CD4-positive, alpha-beta T cell (primary cell): ENCODE data around the gene CLPSL1. TPM values are rescaled to one million over a fixed set of nuclear protein-coding genes. Genes with fewer than 3 reads are reported as not detected.
A peak's percentile ranks its signal among the peaks of the same experiment; 100 is the strongest.

Experiments
- ATAC-seq: fragments of 200-7000 bp; cut with Tn5 transposase; one replicate; pipeline ENCODE4 v1.10.0; 2022; ENCODE audit warnings: mild to moderate bottlenecking; ENCODE audit not compliant: poor library complexity
- CTCF ChIA-PET: fragments of 350-600 bp; sonication (Branson Sonifier 250); formaldehyde crosslinking; loops from one replicate; lab custom pipeline; 2021; ENCODE audit warnings: antibody characterized with exemption, inconsistent platforms; lab: Charles Lee
- POLR2A ChIA-PET: fragments of 350-600 bp; sonication (Branson Sonifier 250); formaldehyde crosslinking; loops from one replicate; lab custom pipeline; 2021; ENCODE audit warnings: antibody characterized with exemption, inconsistent platforms; lab: Charles Lee
- DNase-seq, 14 experiments: peaks; one replicate each; pipeline ENCODE4 v3.0.0-alpha.2; 2013 to 2020; ENCODE audit warnings: mixed read lengths in 2 of 14
- H3K27ac ChIP-seq, 2 donors: one replicate each; pipeline versions ENCODE4 v1.5.1 to v1.7.0; 2013; ENCODE audit warnings: low read length in 2 of 2, low read depth in 1 of 2, mild to moderate bottlenecking in 1 of 2
- H3K27me3 ChIP-seq, 2 experiments: 1 replicate in 1 of 2; 2 replicates in 1 of 2; pipeline versions ENCODE4 v1.6.1 to v1.7.0; 2013; ENCODE audit warnings: low read length in 2 of 2, control low read depth in 1 of 2, mild to moderate bottlenecking in 1 of 2, moderate library complexity in 1 of 2; ENCODE audit not compliant: insufficient read depth in 2 of 2, control insufficient read depth in 1 of 2
- H3K36me3 ChIP-seq: one replicate; pipeline ENCODE4 v1.6.1; 2013; ENCODE audit warnings: low read length, control low read depth; ENCODE audit not compliant: insufficient read depth
- H3K4me1 ChIP-seq: one replicate; pipeline ENCODE4 v1.6.1; 2013; ENCODE audit warnings: low read length, control low read depth; ENCODE audit not compliant: insufficient read depth
- H3K4me3 ChIP-seq: one replicate; pipeline ENCODE4 v1.5.1; 2013; ENCODE audit warnings: mild to moderate bottlenecking, low read length, moderate library complexity
- H3K9me3 ChIP-seq, 2 experiments: 1 replicate in 1 of 2; 2 replicates in 1 of 2; pipeline versions ENCODE4 v1.6.1 to v1.7.0; 2013; ENCODE audit warnings: low read length in 2 of 2, mild to moderate bottlenecking in 2 of 2, control low read depth in 1 of 2, moderate library complexity in 1 of 2; ENCODE audit not compliant: control insufficient read depth in 1 of 2, insufficient read depth in 1 of 2
- H3K27ac Mint-ChIP-seq: one replicate; pipeline ENCODE4 v1.8.0; 2020; ENCODE audit warnings: mixed read lengths
- H3K27me3 Mint-ChIP-seq: one replicate; pipeline ENCODE4 v1.8.0; 2021; ENCODE audit warnings: mixed read lengths
- H3K36me3 Mint-ChIP-seq: one replicate; pipeline ENCODE4 v1.8.0; 2021; ENCODE audit warnings: low read depth, mixed read lengths
- H3K4me1 Mint-ChIP-seq: one replicate; pipeline ENCODE4 v1.8.0; 2021; ENCODE audit warnings: low read depth, mixed read lengths
- H3K4me3 Mint-ChIP-seq: one replicate; pipeline ENCODE4 v1.8.0; 2020; ENCODE audit warnings: mild to moderate bottlenecking, mixed read lengths
- H3K9me3 Mint-ChIP-seq: one replicate; pipeline ENCODE4 v1.8.0; 2020; ENCODE audit warnings: mixed read lengths
- CTCF ChIP-seq: fragments of 200-600 bp; IDR thresholded peaks from one replicate; pipeline ENCODE4 v1.8.0; 2022; ENCODE audit warnings: antibody characterized with exemption, mild to moderate bottlenecking
- intact Hi-C, 2 experiments: fragments of 100-400 bp; cut with DNase I in 1 of 2; cut with micrococcal nuclease in 1 of 2; formaldehyde crosslinking; loops; one replicate each; pipeline versions ENCODE4 v1.15.1 to v1.9.0; 2023 to 2025; cut with DNase I, micrococcal nuclease
- total RNA-seq, 174 experiments: library from RNA in 2 of 174; stranded (reverse) in 2 of 174; gene quantifications; one replicate each; pipeline ENCODE4 v1.2.3 and lab custom pipeline; 2021 to 2026

CLPSL1 gene
- total RNA-seq, 2 experiments from 2014 or later = not detected

GRCh38 chr6:35774116-35774794 lies 6.6 kb upstream of the CLPSL1 start:
- CTCF ChIA-PET = interaction anchor here (0.7 kb wide), 1 partner anchor 183 kb away, joined by 4 read pairs; no protein-coding TSS in a partner anchor
- H3K4me3 ChIP-seq = no peak overlapping the region
- H3K27me3 Mint-ChIP-seq = peaks cover 40% of the 10 kb centered on the region
- H3K9me3 Mint-ChIP-seq = no peaks in the 10 kb centered on the region
- no peaks in the 10 kb centered on the region for H3K9me3 ChIP-seq
- POLR2A ChIA-PET = interaction anchor here (0.5 kb wide), 1 partner anchor 104 kb away, joined by 3 read pairs; no protein-coding TSS in a partner anchor
- H3K4me1 Mint-ChIP-seq = no peaks in the 10 kb centered on the region
- DNase-seq (no peak), ATAC-seq (no peak)
- H3K4me3 Mint-ChIP-seq = no peak overlapping the region
- H3K27ac Mint-ChIP-seq = no peak overlapping the region
- intact Hi-C loops = no loop called here
- no peaks in the 10 kb centered on the region for H3K36me3 Mint-ChIP-seq
- H3K27ac ChIP-seq = no peak overlapping the region
- H3K4me1 ChIP-seq = peaks cover 4% of the 10 kb centered on the region
- no peak for TF ChIP-seq CTCF
- peaks cover 15 to 29% of the 10 kb centered on the region in 2 experiments for H3K27me3 ChIP-seq
- no peaks in the 10 kb centered on the region for H3K36me3 ChIP-seq

GRCh38 chr6:35775031-35775430 lies 5.8 kb upstream of the CLPSL1 start:
- Histone ChIP-seq H3K27ac (no peak overlapping the region), H3K27me3 (peaks cover 15 to 29% of the 10 kb centered on the region in 2 experiments), H3K4me1 (peaks cover 4% of the 10 kb centered on the region), H3K36me3 (no peaks in the 10 kb centered on the region), H3K4me3 (no peak overlapping the region), H3K9me3 (no peaks in the 10 kb centered on the region)
- no peaks in the 10 kb centered on the region for H3K4me1 Mint-ChIP-seq
- no peaks in the 10 kb centered on the region for H3K36me3 Mint-ChIP-seq
- intact Hi-C loops = no loop called here
- ATAC-seq = no peak
- no peak for DNase-seq
- CTCF ChIA-PET = interaction anchor here (0.7 kb wide), 1 partner anchor 182 kb away, joined by 4 read pairs; no protein-coding TSS in a partner anchor
- POLR2A ChIA-PET = no interaction called here
- TF ChIP-seq CTCF = no peak
- H3K27ac Mint-ChIP-seq = no peak overlapping the region
- H3K27me3 Mint-ChIP-seq = peaks cover 46% of the 10 kb centered on the region
- H3K4me3 Mint-ChIP-seq = no peak overlapping the region
- no peaks in the 10 kb centered on the region for H3K9me3 Mint-ChIP-seq

GRCh38 chr6:35776364-35777215 lies 4.2 kb upstream of the CLPSL1 start, which contains the start of gene CLPSL2:
Gene CLPSL2 (plus strand): TSS chr6:35776598. CDS start chr6:35776619, 21 bp downstream.
- POLR2A ChIA-PET = no interaction called here

More at GRCh38 chr6:35776364-35777215, 4.2 kb upstream of the CLPSL1 start, which contains the start of gene CLPSL2:
- Mint-ChIP-seq H3K9me3 (no peaks in the 10 kb centered on the region), H3K4me1 (no peaks in the 10 kb centered on the region), H3K36me3 (no peaks in the 10 kb centered on the region), H3K27ac (no peak within 1 kb of the TSS), H3K27me3 (peaks cover 57% of the 10 kb centered on the region), H3K4me3 (peak within 1 kb of the TSS; percentile 73)
- ATAC-seq = no peak
- Histone ChIP-seq H3K27ac (no peak within 1 kb of the TSS), H3K4me3 (peak within 1 kb of the TSS; percentile 22), H3K4me1 (peaks cover 4% of the 10 kb centered on the region), H3K9me3 (no peaks in the 10 kb centered on the region), H3K27me3 (peaks cover 18 to 29% of the 10 kb centered on the region in 2 experiments), H3K36me3 (no peaks in the 10 kb centered on the region)
- TF ChIP-seq CTCF = no peak
- no peak for DNase-seq
- intact Hi-C loops = no loop called here
- CTCF ChIA-PET = no interaction called here
